ENCODE data around the gene TCF23.
"Not testable (repeated sequence)": the region's sequence is repeated elsewhere in the genome, so short reads cannot be mapped to it uniquely, and the experiment has no call there.

Gene TCF23

GRCh38 chr2:27148801-27149439 lies at the start of gene TCF23:
TSS of gene TCF23 (plus strand) at chr2:27149004. CDS start at chr2:27149134, 130 bp downstream.
- DNase-seq (ENCODE audit: low read depth): peak; percentile 39
- H3K4me3 ChIP-seq (replicated peaks; ENCODE audit: low read depth, low read length): no peak within 1 kb of the TSS
- no peak for TF ChIP-seq CTCF (IDR thresholded peaks at IDR 0.05; ENCODE audit: low read length, missing control alignments)

DNA sequence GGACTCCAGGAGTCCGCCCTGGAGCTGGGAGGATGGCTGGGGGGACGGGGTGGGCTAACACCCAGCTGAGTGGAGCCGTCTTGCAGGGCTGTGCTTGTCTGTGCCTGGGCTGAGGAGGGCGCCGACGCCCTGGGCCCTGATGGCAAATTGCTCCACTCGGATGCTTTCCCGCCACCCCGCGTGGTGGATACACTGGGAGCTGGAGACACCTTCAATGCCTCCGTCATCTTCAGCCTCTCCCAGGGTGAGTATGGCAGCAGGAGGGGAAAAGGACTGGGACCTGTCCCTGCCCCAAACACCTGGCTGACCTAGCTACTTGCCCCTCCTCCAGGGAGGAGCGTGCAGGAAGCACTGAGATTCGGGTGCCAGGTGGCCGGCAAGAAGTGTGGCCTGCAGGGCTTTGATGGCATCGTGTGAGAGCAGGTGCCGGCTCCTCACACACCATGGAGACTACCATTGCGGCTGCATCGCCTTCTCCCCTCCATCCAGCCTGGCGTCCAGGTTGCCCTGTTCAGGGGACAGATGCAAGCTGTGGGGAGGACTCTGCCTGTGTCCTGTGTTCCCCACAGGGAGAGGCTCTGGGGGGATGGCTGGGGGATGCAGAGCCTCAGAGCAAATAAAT lies 49.4 kb upstream of the TCF23 start:
- TF ChIP-seq CTCF (IDR thresholded peaks at IDR 0.05; ENCODE audit: low read length, missing control alignments): no peak
- no peak overlapping the region for H3K4me3 ChIP-seq (replicated peaks; ENCODE audit: low read depth, low read length)
- no peak for DNase-seq (ENCODE audit: low read depth)

- no peak overlapping the region for H3K4me3 ChIP-seq (replicated peaks; ENCODE audit: low read depth, low read length)
- no peak for TF ChIP-seq CTCF (IDR thresholded peaks at IDR 0.05; ENCODE audit: low read length, missing control alignments)
- DNase-seq (ENCODE audit: low read depth): no peak
Observed at GRCh38 chr2:27100036-27100435, 48.8 kb upstream of the TCF23 start.

GRCh38 chr2:27102329-27102728 lies 46.5 kb upstream of the TCF23 start:
- no peak for TF ChIP-seq CTCF (IDR thresholded peaks at IDR 0.05; ENCODE audit: low read length, missing control alignments)
- H3K4me3 ChIP-seq (replicated peaks; ENCODE audit: low read depth, low read length): no peak overlapping the region
- no peak for DNase-seq (ENCODE audit: low read depth)

DNA sequence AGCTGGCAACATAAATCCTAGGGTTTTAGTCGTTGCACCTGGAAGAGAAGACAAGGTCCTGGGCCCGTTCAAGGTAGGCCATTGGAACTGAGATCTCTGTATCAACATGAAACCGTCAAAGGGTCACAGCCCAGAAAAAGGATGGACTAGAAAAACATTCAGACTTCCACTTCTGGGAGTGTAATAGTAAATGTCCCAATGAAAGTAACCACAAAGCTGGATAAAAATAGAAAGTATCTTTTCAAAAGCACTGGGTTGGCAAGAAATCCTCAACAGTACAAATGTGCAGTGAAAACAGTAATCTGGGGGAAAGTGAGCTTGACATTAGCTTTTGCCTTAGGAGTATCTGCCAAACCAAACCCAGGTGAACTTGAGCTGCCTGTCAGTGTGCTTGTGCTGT lies 42.8 kb upstream of the TCF23 start:
- DNase-seq (ENCODE audit: low read depth): no peak
- TF ChIP-seq CTCF (IDR thresholded peaks at IDR 0.05; ENCODE audit: low read length, missing control alignments): no peak

DNA sequence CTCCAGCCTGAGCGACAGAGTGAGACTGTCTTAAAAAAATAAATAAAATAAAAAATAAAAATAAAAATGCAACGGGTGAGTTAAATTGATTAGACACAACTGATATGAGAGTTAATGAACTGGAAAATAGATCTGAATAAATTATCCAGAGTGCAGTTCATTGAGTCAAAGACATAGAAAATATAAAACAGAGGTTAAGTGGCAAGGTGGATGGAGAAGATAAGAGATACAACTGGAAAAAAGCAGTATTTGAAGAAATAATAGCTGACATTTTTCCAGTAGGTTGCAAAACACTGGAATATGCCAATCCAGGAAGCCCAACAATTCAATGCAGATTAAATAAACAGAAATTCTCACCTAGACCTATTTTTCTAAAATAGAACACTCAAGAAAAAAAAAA lies 40.6 kb upstream of the TCF23 start:
- TF ChIP-seq CTCF (IDR thresholded peaks at IDR 0.05; ENCODE audit: low read length, missing control alignments): no peak
- no peak for DNase-seq (ENCODE audit: low read depth)
- H3K4me3 ChIP-seq (replicated peaks; ENCODE audit: low read depth, low read length): no peak overlapping the region

More for the DNA sequence above, 42.8 kb upstream of the TCF23 start:
- H3K4me3 ChIP-seq (replicated peaks; ENCODE audit: low read depth, low read length): no peak overlapping the region

DNA sequence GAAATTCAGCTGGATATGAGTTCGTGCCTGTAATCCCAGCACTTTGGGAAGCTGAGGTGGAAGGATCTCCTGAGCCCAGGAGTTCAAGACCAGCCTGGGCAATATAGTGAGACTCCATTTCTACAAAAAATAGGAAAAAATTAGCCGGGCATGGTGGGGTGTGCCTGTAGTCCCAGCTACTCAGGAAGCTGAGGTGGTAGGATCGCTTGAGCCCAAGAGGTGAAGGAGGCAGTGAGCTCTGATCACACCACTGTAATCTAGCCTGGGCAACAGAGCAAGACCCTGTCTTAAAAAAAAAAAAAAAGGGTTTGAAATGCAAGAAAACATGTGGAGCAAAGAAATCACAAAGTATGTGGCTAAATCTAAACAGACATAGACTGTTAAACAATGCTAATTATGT lies 39.7 kb upstream of the TCF23 start:
- no peak overlapping the region for H3K4me3 ChIP-seq (replicated peaks; ENCODE audit: low read depth, low read length)
- no peak for TF ChIP-seq CTCF (IDR thresholded peaks at IDR 0.05; ENCODE audit: low read length, missing control alignments)
- no peak for DNase-seq (ENCODE audit: low read depth)

DNA sequence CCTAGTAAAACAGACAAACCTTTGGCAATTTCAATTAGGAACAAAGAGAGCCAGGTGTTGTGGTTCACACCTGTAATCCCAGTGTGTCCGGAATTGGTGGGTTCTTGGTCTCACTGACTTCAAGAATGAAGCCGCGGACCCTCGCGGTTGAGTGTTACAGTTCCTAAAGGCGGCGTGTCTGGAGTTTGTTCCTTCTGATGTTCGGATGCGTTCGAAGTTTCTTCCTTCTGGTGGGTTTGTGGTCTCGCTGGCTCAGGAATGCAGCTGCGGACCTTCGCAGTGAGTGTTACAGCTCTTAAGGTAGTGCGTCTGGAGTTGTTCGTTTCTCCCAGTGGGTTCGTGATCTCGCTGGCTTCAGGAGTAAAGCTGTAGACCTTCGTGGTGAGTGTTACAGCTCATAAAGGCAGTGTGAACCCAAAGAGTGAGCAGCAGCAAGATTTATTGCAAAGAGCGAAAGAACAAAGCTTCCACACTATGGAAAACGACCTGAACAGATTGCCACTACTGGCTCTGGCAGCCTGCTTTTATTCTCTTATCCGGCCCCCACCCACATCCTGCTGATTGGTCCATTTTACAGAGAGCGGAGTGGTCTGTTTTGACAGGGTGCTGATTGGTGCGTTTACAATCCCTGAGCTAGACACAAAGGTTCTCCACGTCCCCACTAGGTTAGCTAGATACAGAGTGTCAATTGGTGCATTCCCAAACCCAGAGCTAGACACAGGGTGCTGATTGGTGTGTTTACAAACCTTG lies 38.0 kb upstream of the TCF23 start:
- not testable (repeated sequence) for DNase-seq (ENCODE audit: low read depth)

GRCh38 chr2:27111392-27112078 lies 37.3 kb upstream of the TCF23 start:
- H3K4me3 ChIP-seq (replicated peaks; ENCODE audit: low read depth, low read length); DNase-seq (ENCODE audit: low read depth): not testable (repeated sequence)

More for the DNA sequence above, 38.0 kb upstream of the TCF23 start:
- H3K4me3 ChIP-seq (replicated peaks; ENCODE audit: low read depth, low read length): not testable (repeated sequence)

Measured in fibroblast of pulmonary artery (primary cell).